ENCODE data around the gene SUN3. TPM values are rescaled to one million over a fixed set of nuclear protein-coding genes. Genes with fewer than 3 reads are reported as not detected.

The SUN3 gene
- total and polyA plus RNA-seq, 9 of the 15 experiments (the other 6 are each of a cell fraction or from before 2014, with no cell fraction given) = 0.04 to 0.06 TPM; not detected in 7

GRCh38 chr7:47979145-47979831 lies 49.6 kb downstream of the SUN3 start, which contains the start of gene HUS1 (continued):
- TF ChIP-seq, protein P1, sequence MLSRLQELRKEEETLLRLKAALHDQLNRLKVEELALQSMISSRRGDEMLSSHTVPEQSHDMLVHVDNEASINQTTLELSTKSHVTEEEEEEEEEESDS (CRISPR knock-in tag; IDR thresholded peaks at IDR 0.05) = no peak
- TF ChIP-seq EGR1 (conservative IDR thresholded peaks at IDR 0.05) = peak; percentile 44
- TF ChIP-seq CBX1 (IDR thresholded peaks at IDR 0.05; ENCODE audit: low read depth) = peak; percentile 91
- no peak for TF ChIP-seq TGIF2 (CRISPR knock-in tag; IDR thresholded peaks at IDR 0.05)
- TF ChIP-seq, protein P2, sequence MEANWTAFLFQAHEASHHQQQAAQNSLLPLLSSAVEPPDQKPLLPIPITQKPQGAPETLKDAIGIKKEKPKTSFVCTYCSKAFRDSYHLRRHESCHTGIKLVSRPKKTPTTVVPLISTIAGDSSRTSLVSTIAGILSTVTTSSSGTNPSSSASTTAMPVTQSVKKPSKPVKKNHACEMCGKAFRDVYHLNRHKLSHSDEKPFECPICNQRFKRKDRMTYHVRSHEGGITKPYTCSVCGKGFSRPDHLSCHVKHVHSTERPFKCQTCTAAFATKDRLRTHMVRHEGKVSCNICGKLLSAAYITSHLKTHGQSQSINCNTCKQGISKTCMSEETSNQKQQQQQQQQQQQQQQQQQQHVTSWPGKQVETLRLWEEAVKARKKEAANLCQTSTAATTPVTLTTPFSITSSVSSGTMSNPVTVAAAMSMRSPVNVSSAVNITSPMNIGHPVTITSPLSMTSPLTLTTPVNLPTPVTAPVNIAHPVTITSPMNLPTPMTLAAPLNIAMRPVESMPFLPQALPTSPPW (CRISPR knock-in tag; IDR thresholded peaks at IDR 0.05) = peak; percentile 92
- peak; percentile 53; the same call in 1 of the 2 replicates for TF ChIP-seq ZNF589 (CRISPR knock-in tag; IDR thresholded peaks at IDR 0.05; ENCODE audit: low read depth)
- TF ChIP-seq THRA (IDR thresholded peaks at IDR 0.05) = no peak
- TF ChIP-seq, protein P3, sequence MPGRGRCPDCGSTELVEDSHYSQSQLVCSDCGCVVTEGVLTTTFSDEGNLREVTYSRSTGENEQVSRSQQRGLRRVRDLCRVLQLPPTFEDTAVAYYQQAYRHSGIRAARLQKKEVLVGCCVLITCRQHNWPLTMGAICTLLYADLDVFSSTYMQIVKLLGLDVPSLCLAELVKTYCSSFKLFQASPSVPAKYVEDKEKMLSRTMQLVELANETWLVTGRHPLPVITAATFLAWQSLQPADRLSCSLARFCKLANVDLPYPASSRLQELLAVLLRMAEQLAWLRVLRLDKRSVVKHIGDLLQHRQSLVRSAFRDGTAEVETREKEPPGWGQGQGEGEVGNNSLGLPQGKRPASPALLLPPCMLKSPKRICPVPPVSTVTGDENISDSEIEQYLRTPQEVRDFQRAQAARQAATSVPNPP (IDR thresholded peaks at IDR 0.05; ENCODE audit: borderline replicate concordance, insufficient read depth, insufficient read length) = no peak
- peak; percentile 37; the same call in 1 of the 2 replicates for TF ChIP-seq MYBL2 (IDR thresholded peaks at IDR 0.05; ENCODE audit: low read depth)
- no peak for TF ChIP-seq MYBL2 (CRISPR knock-in tag; IDR thresholded peaks at IDR 0.05; ENCODE audit: borderline replicate concordance)
- TF ChIP-seq HSF4 (CRISPR knock-in tag; IDR thresholded peaks at IDR 0.05; ENCODE audit: borderline replicate concordance) = no peak
- TF ChIP-seq XRCC5 (IDR thresholded peaks at IDR 0.05; ENCODE audit: low read depth, low read length) = peak; percentile 91
- TF ChIP-seq, protein P4, sequence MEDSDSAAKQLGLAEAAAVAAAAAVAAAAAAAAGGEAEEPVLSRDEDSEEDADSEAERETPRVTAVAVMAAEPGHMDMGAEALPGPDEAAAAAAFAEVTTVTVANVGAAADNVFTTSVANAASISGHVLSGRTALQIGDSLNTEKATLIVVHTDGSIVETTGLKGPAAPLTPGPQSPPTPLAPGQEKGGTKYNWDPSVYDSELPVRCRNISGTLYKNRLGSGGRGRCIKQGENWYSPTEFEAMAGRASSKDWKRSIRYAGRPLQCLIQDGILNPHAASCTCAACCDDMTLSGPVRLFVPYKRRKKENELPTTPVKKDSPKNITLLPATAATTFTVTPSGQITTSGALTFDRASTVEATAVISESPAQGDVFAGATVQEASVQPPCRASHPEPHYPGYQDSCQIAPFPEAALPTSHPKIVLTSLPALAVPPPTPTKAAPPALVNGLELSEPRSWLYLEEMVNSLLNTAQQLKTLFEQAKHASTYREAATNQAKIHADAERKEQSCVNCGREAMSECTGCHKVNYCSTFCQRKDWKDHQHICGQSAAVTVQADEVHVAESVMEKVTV (CRISPR knock-in tag; IDR thresholded peaks at IDR 0.05) = no peak
- TF ChIP-seq, protein P5, sequence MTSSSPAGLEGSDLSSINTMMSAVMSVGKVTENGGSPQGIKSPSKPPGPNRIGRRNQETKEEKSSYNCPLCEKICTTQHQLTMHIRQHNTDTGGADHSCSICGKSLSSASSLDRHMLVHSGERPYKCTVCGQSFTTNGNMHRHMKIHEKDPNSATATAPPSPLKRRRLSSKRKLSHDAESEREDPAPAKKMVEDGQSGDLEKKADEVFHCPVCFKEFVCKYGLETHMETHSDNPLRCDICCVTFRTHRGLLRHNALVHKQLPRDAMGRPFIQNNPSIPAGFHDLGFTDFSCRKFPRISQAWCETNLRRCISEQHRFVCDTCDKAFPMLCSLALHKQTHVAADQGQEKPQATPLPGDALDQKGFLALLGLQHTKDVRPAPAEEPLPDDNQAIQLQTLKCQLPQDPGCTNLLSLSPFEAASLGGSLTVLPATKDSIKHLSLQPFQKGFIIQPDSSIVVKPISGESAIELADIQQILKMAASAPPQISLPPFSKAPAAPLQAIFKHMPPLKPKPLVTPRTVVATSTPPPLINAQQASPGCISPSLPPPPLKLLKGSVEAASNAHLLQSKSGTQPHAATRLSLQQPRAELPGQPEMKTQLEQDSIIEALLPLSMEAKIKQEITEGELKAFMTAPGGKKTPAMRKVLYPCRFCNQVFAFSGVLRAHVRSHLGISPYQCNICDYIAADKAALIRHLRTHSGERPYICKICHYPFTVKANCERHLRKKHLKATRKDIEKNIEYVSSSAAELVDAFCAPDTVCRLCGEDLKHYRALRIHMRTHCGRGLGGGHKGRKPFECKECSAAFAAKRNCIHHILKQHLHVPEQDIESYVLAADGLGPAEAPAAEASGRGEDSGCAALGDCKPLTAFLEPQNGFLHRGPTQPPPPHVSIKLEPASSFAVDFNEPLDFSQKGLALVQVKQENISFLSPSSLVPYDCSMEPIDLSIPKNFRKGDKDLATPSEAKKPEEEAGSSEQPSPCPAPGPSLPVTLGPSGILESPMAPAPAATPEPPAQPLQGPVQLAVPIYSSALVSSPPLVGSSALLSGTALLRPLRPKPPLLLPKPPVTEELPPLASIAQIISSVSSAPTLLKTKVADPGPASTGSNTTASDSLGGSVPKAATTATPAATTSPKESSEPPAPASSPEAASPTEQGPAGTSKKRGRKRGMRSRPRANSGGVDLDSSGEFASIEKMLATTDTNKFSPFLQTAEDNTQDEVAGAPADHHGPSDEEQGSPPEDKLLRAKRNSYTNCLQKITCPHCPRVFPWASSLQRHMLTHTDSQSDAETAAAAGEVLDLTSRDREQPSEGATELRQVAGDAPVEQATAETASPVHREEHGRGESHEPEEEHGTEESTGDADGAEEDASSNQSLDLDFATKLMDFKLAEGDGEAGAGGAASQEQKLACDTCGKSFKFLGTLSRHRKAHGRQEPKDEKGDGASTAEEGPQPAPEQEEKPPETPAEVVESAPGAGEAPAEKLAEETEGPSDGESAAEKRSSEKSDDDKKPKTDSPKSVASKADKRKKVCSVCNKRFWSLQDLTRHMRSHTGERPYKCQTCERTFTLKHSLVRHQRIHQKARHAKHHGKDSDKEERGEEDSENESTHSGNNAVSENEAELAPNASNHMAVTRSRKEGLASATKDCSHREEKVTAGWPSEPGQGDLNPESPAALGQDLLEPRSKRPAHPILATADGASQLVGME (CRISPR knock-in tag; IDR thresholded peaks at IDR 0.05) = 0 out of 2 replicates have a peak, but pooled peaks have one; percentile 33
- TF ChIP-seq ZNF444 (CRISPR knock-in tag; IDR thresholded peaks at IDR 0.05) = no peak
